Spinal cord (tissue), 10 donors: ENCODE measurements around the gene TCTN3. TPM values are rescaled to one million over a fixed set of nuclear protein-coding genes. Genes with fewer than 3 reads are reported as not detected.

Experiments used
- DNase-seq, 6 donors: peaks; one replicate each; pipeline versions ENCODE4 v3.0.0 to v3.0.0-alpha.2; 2013 to 2015; ENCODE audit warnings: low spot score in 6 of 6, low read depth in 4 of 6
- H3K27ac ChIP-seq: one replicate; pipeline ENCODE4 v1.5.1; 2013; ENCODE audit warnings: low read depth, low read length, control low read depth
- H3K27me3 ChIP-seq: one replicate; pipeline ENCODE4 v1.6.1; 2013; ENCODE audit warnings: low read length; ENCODE audit not compliant: control insufficient read depth, insufficient read depth
- H3K36me3 ChIP-seq: one replicate; pipeline ENCODE4 v1.6.1; 2013; ENCODE audit warnings: low read length; ENCODE audit not compliant: control insufficient read depth, insufficient read depth
- H3K4me1 ChIP-seq: one replicate; pipeline ENCODE4 v1.6.1; 2013; ENCODE audit warnings: low read length; ENCODE audit not compliant: control insufficient read depth, insufficient read depth
- H3K4me3 ChIP-seq: one replicate; pipeline ENCODE4 v1.5.1; 2013; ENCODE audit warnings: low read depth, low read length, control low read depth
- H3K9me3 ChIP-seq: one replicate; pipeline ENCODE4 v1.6.1; 2013; ENCODE audit warnings: low read length; ENCODE audit not compliant: control insufficient read depth, insufficient read depth
- WGBS: methylation state at CpG from one replicate; pipeline ENCODE4 v1.1.5; 2013; ENCODE audit warnings: missing lambda C conversion rate; ENCODE audit not compliant: insufficient coverage; 5-methylcytosine and 5-hydroxymethylcytosine counted together
- polyA plus RNA-seq, 2 donors: library from polyadenylated mRNA; unstranded; fragments of 120-200 nt; gene quantifications; one replicate each; pipeline ENCODE4 v1.2.1, GENCODE V29; 2013; ENCODE audit not compliant: insufficient read length in 2 of 2
- total RNA-seq, 2 donors: library from RNA; depleted of rRNA in 1 of 2; stranded (reverse); fragments of 120-200 nt in 1 of 2; fragments of >200 nt in 1 of 2; gene quantifications; one replicate each; pipeline versions ENCODE4 v1.2.3 to v1.2.4, GENCODE V29; 2013 to 2014
- donor health status: healthy.

The TCTN3 gene
- total and polyA plus RNA-seq, 4 donors = 30.4 to 57.9 (median 38.1) TPM

GRCh38 chr10:95616446-95616845 is 77.3 kb downstream of the TCTN3 start:
- DNase-seq = no peak
- 79% methylated on average over 2 of the region's 4 CpGs for WGBS
- Histone ChIP-seq H3K4me3 (no peak overlapping the region), H3K27me3 (no peaks in the 10 kb centered on the region), H3K9me3 (no peaks in the 10 kb centered on the region), H3K4me1 (no peaks in the 10 kb centered on the region), H3K36me3 (peaks cover 52% of the 10 kb centered on the region), H3K27ac (no peak overlapping the region)

Other genes with a start within 250 kb of the TCTN3 start
- 100 to 1,000 TPM in 1 of 2 donors, 10 to 100 TPM in 1; 95.1 to 129 TPM for gene SORBS1, start 132.6 kb downstream of the TCTN3 start, total RNA-seq
- gene SORBS1, start 132.6 kb downstream of the TCTN3 start, polyA plus RNA-seq = 100 to 1,000 TPM in 1 of 2 donors, 10 to 100 TPM in 1; 97.5 to 102 TPM
- gene ALDH18A1, start 37.2 kb downstream of the TCTN3 start, total RNA-seq = 10 to 100 TPM; 57.6 to 75.7 TPM
- gene ALDH18A1, start 37.2 kb downstream of the TCTN3 start, polyA plus RNA-seq = 10 to 100 TPM; 57.8 to 59.2 TPM
- 10 to 100 TPM; 39.6 to 41.3 TPM for gene ENTPD1, start 62.2 kb upstream of the TCTN3 start, total RNA-seq
- 10 to 100 TPM; 23.6 to 29.4 TPM for gene ENTPD1, start 62.2 kb upstream of the TCTN3 start, polyA plus RNA-seq
- 1 to 10 TPM; 3.0 to 4.2 TPM for gene CC2D2B, start 214.0 kb upstream of the TCTN3 start, total RNA-seq
- 1 to 10 TPM; 2.8 to 3.1 TPM for gene CC2D2B, start 214.0 kb upstream of the TCTN3 start, polyA plus RNA-seq